GM19351 (cell line): ENCODE data around the gene NLRP1.

Experiments
- ATAC-seq: cut with Tn5 transposase; IDR thresholded peaks from one replicate; pipeline ENCODE4 v1.9.1; 2021; ENCODE audit warnings: mild to moderate bottlenecking, moderate library complexity; ENCODE audit not compliant: unreplicated experiment

The NLRP1 gene

GRCh38 chr17:5485270-5486205 lies 98.8 kb downstream of the NLRP1 start, which contains the start of gene DERL2:
Gene DERL2, minus strand, starts transcription at chr17:5486178. Its CDS starts 17 bp downstream, at chr17:5486161.
- ATAC-seq: peak; percentile 19

GRCh38 chr17:5481451-5481850 lies 102.9 kb downstream of the NLRP1 start:
- no peak for ATAC-seq

DNA sequence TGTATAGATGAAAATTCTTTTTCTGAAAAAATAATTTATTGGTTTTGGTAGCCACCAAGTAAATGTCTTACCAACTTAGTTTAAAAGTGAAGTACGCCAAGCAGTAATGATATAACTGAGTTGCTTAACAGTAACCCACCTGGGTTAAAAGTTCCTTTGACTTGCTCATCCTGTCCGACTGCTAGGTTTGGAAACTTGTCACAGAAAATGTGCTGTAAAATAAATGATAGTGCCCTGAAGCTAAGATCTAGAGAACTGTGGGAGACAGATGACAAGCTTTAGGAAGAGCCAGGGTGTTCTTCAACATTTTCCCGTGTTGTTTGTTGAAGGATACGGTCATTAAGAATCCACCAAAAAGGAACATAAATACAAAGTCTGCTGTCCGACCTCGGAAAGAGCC lies 103.3 kb downstream of the NLRP1 start:
- no peak for ATAC-seq

DNA sequence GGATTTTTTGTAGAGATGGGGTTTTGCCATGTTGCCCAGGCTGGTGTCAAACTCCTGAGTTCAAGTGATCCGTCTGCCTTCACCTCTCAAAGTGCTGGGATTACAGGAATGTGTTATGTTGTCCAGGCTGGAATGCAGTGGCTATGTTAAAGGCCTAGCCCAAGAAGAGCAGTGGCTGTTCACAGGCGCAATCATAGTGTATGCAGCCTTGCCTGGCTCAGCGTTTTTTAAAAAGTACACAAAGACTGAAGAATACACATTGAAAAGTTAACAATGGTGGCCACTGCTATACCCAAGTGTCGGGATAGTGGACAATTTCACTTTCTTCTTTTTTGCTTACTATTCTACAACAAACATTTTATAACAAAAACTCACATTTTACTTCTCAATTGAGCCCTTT lies 105.3 kb downstream of the NLRP1 start:
- ATAC-seq: no peak

- no peak for ATAC-seq
Observed at GRCh38 chr17:5473906-5474305, 110.4 kb downstream of the NLRP1 start.

GRCh38 chr17:5472511-5472910 lies 111.8 kb downstream of the NLRP1 start:
- no peak for ATAC-seq

DNA sequence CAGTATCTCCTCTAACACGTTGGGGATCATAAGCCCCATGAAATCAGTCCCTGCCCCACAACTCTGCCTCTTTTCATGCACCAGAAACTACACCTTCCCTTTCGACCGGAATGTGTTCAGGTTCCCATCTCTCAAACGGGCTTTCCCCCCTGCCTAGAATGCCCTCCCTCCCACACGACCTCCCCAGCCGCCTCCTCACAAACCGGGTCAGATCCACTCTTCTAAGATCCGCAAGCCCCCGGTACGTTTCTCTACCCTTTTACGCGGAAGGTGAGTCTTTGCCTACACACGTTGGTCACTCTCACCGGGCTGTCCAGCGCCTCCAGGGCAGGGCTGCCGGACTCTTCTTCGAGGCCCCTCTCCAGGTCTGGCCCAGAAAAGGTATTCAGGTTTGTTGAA lies 116.2 kb downstream of the NLRP1 start:
- ATAC-seq: peak; percentile 21

DNA sequence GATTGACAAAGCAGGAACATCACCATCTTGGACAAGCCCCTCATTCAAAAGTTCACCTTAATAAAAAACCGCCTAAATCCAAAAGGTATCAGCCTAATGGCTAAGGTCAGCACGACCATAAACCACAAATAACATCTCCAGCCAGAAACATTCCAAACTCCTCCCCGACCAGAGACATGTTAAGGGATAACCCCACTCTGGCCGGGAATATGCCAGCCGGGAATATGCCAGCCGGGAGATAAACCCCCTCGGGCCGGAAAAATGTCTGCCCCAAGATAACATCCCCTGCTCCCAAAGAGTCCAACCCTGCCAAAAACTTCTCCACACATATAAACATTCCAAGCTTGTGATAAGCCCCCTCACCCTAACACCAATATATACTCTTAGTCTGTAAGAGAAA lies 116.9 kb downstream of the NLRP1 start:
- no peak for ATAC-seq

DNA sequence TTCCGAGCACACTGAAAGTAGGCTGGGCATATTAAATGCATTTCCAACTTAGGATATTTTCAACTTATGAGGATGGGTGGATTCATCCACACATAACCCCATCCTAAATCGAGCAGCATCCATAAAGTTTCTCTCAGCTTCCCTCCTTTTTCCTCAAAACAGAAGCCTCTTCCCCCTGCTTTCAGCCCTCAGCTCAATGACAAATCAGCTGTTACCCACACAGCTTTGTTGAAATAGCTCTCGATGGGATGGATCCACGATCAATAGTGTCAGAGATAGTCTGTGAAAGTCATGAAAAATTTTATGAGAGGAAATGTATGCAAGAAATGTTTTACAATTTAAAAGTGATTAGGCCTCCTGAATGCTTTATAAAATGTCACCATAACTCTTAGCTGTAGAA lies 118.0 kb downstream of the NLRP1 start:
- ATAC-seq: no peak

GRCh38 chr17:5464717-5465507 lies 119.4 kb downstream of the NLRP1 start:
- ATAC-seq: no peak
